Measurements from ENCODE around the gene NPM3.
"Not testable (repeated sequence)": the region's sequence is repeated elsewhere in the genome, so short reads cannot be mapped to it uniquely, and the experiment has no call there.

The NPM3 gene

DNA sequence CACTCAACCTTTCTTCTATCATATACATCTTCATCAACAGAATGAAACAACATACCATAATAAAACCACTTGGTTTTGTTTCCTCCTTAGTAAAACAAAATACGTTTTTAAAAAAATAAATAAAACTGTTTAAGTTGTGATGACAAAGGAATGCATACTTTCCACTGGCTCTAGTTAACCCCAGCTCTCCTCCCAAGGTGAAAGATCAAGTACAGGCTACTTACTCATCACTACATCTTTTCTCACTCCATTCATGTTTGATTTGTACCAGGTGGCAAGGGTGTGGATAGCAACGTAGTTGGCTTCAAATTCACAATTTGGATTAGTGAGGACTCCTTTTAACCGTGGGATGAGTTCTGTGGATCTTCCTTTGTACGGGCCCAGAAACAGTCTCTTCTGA, 20.3 kb upstream of the NPM3 start:
- no peak for DNase-seq

GRCh38 chr10:101797403-101798059, 14.3 kb upstream of the NPM3 start:
- no peak for DNase-seq

- no peak for DNase-seq
Observed at GRCh38 chr10:101793526-101793925, 10.3 kb upstream of the NPM3 start.

DNA sequence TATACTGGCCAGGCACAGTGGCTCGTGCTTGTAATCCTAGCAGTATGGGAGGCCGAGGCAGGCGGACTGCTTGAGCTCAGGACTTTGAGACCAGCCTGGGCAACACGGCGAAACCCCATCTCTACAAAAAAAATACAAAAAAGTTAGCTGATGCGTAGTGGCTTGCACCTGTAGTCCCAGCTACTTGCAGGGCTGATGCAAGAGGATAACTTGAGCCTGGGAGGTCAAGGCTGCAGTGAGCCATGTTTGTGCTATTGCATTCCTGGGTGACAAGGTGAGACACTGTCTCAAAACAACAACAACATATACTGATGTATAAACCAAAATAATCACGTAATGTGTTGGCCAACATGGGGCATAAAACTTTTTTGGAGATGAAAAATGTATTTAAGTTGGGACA, 6.4 kb upstream of the NPM3 start:
- no peak for DNase-seq

GRCh38 chr10:101789231-101789630, 6.0 kb upstream of the NPM3 start:
- not testable (repeated sequence) for DNase-seq

GRCh38 chr10:101785801-101786200, 2.6 kb upstream of the NPM3 start:
- DNase-seq: no peak

- no peak for DNase-seq
Observed at GRCh38 chr10:101784558-101784957, 1.3 kb upstream of the NPM3 start.

DNA sequence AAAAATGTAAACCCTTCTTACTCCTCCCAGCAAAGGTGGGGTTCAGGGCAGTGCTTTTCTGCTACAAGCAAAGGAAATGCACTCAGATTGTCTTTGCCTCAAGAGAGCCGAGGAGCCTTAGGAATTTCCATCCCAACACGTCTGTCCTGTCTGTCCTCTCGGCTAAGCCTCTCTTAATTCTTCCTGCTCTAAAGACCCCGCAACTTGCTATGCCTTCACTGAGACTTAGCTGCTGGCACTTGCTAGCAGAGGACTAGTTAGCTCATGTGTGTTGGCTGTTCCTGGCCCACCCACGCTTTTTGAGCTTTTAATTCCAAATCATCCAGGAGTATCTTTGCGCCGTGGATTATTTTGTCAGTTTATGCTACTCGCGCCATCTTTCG, 481 bp upstream of the NPM3 start:
- DNase-seq: no peak

- DNase-seq: no peak
Observed at GRCh38 chr10:101781984-101782810, 1.0 kb downstream of the NPM3 start.

- DNase-seq: no peak
Observed at GRCh38 chr10:101781655-101781983, 1.6 kb downstream of the NPM3 start.

- peak; percentile 56 for DNase-seq
Observed at GRCh38 chr10:101780818-101781654, 2.2 kb downstream of the NPM3 start.

DNA sequence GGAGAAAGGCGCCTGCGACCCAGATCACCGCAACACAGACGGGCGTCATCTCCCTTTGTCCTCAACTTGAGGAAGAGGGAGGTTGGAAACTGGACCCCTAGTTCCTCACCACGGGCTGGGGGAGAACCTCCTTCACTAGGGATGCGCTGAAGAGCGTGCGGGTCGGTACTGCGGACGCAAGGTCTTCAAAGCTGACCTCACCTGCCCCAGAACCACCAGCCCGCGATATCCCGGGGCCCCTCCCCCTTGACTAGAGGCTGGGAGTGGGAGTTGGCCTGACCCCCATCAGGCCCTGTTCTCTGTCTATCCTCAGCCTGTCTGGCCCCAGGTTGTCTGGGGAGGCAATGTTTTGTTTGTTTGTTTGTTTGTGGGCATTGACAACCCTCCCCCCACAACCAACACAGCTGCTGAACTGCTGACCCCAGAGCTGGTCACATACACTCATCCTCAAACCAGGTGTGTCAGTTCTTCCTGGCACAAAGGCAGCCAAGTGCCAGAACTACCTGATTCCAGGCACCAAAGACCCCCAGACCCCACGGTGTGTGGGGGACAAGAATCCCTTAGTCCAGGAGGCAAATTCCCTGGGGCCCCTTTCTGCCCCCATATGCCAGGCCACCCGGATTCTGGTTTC, 2.9 kb downstream of the NPM3 start:
- no peak for DNase-seq

DNA sequence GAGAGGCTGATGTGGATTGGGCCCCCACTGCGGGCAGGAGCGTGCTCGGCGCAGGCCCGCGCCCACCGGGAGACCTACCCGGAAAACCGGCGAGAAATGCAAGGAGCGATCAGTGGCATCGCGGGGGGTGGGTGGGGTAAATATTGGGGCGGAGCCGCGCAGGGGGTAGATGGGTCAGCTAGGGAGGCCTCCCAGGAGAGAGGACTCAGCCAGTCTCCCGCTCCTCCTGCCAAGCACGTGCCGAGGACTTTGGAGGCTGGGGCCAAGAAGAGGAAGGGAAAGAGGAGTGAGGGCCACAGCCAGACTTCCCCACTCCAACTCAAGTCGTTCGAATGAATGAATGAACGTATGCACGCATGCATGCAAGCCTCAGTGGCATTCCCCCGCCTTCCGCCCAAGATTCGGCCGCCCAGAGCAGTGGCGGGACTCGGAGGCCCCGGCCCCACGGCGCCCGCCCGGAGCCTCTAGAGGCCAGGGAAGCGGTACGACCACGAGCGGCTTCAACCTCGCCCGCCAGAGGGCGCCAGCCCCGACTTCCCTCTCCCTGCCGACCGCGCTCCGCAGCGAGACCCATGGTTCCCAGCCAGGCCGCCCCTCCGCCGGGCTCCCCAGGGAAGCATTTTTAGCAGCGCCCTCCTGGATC, 3.6 kb downstream of the NPM3 start:
- DNase-seq: peak; percentile 72

DNA sequence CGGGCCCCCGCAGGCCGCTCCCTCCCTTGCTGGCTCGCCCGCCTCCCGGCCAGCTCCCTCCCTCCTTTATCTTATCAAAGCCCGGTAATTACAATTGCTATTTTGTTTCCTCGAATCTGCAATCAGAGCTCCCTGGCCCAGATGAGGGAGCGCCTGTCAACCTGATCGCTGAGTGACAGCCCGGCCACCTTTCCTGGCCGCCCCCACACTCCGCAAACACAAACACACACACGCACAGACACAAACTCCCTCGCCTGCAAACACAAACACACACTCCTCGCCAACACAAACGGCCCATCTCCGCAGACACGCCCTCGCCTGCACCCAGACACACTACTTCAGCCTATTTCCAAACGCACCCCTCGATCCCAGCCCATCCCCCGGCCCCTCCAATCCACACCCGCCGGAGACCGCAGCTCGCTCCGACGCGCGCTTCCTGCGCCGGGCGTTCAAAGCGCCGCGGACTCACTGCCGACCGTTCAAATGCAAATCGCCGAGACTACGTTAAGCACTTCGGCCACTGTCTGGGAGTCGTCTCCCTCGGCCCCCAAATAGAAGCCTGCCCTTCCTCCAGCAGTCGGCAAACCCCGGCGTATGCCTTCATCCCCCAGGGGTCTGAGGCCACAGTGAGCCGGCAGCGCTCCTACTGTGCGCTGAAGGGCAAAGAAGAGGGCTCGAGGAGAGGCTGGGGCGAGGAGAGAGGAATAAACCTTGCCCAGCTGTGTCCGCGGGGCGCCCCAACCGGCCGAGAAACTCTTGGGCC, 4.3 kb downstream of the NPM3 start:
- DNase-seq: no peak

DNA sequence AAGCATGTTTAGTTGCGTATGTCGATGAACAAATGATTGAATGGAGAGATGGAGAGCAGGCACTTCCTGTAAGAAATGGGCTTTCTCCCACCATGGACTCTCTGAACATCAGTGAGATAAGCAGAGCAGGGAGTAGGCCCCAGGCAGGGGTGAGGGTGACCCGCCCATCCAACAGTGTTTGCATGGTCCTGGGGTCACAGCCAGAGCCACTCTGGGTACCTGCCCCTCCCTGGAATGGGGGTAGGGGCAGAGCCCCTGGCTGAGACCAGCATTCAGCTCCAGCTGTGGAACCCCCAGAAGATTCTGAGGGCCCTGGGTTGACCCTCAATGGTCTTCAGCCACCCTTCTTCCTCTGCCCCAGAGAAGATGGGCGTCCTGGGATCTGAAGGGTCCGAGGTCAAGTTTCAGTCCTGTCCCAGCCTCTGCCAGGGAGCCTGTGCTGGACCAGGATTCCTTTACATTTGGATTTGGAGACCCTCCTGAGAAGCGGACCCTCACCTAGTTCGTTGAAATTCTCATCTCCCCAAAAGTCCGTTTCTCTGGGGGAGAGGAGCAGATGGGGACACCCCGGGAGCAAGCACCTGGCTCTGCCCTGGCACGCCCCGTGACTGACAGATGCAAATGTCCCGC, 5.0 kb downstream of the NPM3 start:
- no peak for DNase-seq

GRCh38 chr10:101777619-101778145, 5.6 kb downstream of the NPM3 start:
- no peak for DNase-seq

GRCh38 chr10:101776161-101776817, 7.0 kb downstream of the NPM3 start:
- no peak for DNase-seq

DNA sequence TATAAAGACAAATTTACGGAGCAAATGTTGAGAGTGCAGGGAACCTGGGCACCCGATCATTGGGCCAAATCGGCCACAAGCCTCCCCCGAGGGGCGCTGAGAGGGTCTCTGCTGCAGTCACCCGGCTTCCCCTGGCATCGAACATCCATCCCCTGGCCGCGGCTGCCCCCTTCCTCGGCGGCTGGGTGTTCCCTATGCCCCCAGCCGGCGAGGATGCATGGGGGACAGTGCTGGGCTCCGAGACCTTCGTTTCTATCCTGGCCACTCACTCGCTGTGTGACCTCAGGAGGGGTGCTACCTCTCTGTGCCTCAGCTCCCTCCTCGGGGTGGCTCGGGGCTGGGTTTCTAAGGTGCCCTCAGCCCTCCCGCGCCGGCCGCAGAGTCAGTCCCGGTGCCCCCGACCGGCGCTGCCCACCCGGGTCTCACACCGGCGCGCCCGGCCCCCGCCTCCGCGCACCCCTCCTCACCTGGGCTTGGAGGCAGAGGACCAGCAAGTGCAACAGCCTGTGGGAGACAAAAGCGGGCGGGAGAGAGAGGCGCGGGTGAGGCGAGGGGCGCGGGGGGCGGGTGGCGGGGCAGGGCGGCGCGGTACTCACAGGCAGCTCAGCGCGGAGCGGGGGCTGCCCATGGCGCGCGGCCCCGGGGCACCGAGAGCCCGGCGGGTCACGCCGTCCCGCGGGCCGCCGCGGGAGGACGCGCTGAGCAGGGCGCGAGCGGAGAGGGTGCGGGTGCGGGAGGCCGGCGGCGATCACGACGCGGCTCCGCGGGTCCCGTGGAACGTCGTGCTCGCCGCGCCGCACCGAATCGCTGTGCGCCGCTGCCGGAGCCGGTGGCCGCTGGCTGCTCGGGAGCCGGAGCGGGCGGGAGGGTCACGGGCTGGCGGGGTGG, 7.7 kb downstream of the NPM3 start, which contains the start of gene FGF8:
Gene FGF8, minus strand, starts transcription at position 842 of the 888 bp plus-strand sequence. Its CDS starts 214 bp downstream, at position 628.
- no peak for DNase-seq

DNA sequence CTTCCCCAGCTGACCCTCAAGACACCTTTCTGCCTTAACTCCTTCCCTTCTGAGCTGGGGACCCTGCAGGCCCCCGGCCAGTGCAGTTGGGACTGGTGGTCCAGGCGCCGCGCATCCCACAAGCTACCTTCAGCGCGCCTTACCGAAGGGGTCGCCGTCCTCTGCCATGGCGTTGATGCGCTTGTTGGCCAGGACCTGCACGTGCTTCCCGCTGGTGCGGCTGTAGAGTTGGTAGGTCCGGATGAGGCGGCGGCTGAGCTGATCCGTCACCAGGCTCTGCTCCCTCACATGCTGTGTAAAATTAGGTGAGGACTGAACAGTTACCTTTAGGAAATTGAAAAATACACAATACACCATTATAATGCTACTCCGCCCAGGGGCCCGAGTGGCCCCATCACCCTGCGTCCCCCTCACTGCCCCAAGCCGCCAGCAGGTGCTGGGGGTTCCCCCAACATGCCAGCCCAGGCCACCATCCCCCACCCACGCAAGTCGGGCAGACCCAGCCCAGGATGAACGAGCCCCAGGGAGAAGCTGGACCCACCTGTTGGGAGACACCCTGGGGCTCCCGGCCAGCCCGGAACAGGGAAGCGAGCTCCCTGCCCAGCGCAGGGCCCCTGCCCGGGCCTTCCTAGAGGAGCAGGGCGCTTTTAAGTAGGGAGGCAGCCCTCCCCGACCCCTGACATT, 8.5 kb downstream of the NPM3 start:
- no peak for DNase-seq
